ENCODE data around the gene SPSB3. TPM values are rescaled to one million over a fixed set of nuclear protein-coding genes. Genes with fewer than 3 reads are reported as not detected.

SPSB3 gene
- total and polyA plus RNA-seq, 2 of the 13 experiments (the other 11 are each of a cell fraction or from before 2014, with no cell fraction given) = 13.2 to 21.9 TPM

DNA sequence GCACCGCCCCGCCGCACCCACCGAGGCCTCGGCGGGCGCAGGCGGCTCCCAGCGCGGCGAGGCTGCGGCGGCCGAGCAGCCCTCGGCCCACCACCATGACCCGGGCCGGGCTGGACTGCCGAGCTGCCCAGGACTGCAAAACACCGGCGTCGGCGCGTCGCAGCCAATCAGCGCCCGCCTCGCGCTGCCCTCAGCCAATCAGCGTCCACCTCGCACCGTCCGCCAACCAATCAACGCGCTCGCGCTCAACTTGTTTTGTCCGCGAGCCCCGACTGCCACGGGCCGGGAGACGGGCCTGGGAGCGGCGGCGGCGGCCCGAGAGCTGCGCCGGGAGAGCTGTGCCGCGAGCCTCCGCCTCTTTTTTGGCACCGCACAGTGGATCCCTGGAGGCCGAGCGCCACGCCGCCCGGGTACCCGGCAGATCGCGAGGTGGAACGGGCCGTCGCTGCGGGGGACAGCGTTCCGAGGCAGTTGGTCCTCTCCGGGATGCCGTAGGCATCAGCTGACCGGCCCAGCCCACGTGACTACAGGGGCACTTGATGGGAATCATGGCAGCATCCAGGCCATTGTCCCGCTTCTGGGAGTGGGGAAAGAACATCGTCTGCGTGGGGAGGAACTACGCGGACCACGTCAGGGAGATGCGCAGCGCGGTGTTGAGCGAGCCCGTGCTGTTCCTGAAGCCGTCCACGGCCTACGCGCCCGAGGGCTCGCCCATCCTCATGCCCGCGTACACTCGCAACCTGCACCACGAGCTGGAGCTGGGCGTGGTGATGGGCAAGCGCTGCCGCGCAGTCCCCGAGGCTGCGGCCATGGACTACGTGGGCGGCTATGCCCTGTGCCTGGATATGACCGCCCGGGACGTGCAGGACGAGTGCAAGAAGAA, 44.6 kb upstream of the SPSB3 start, which contains the start of the genes FAHD1 and HAGH (continued):
- TF ChIP-seq TRIM22 (IDR thresholded peaks at IDR 0.05) (no peak), ZNF746 (CRISPR knock-in tag; IDR thresholded peaks at IDR 0.05) (peak; percentile 46; the same call in 1 of the 2 replicates), NR2F2 (IDR thresholded peaks at IDR 0.05; ENCODE audit: borderline replicate concordance, low read depth) (no peak), SCMH1 (CRISPR knock-in tag; IDR thresholded peaks at IDR 0.05; ENCODE audit: borderline replicate concordance) (no peak), KLF12 (CRISPR knock-in tag; IDR thresholded peaks at IDR 0.05; ENCODE audit: borderline replicate concordance) (peak; percentile 77; the same call in 1 of the 2 replicates), SP4 (CRISPR knock-in tag; IDR thresholded peaks at IDR 0.05) (peak; percentile 62; the same call in 1 of the 2 replicates), SMYD3 (CRISPR knock-in tag; IDR thresholded peaks at IDR 0.05) (peak; percentile 62), KLF15 (CRISPR knock-in tag; IDR thresholded peaks at IDR 0.05; ENCODE audit: borderline replicate concordance) (no peak; the same call in 1 of the 2 replicates), SNAPC4 (CRISPR knock-in tag; IDR thresholded peaks at IDR 0.05) (peak; percentile 61; the same call in 1 of the 2 replicates), U2AF2 (IDR thresholded peaks at IDR 0.05; ENCODE audit: low read depth, low read length) (no peak), ZMAT3 (CRISPR knock-in tag; conservative IDR thresholded peaks at IDR 0.05) (peak; percentile 96), NFIB (CRISPR knock-in tag; IDR thresholded peaks at IDR 0.05; ENCODE audit: borderline replicate concordance) (no peak), ZNF207 (IDR thresholded peaks at IDR 0.05; ENCODE audit: borderline replicate concordance) (no peak), HOXA3 (CRISPR knock-in tag; IDR thresholded peaks at IDR 0.05) (peak; percentile 93), TBX3 (IDR thresholded peaks at IDR 0.05; ENCODE audit: borderline replicate concordance) (peak; percentile 60), ZNF3 (CRISPR knock-in tag; IDR thresholded peaks at IDR 0.05) (no peak), SOX6 (IDR thresholded peaks at IDR 0.05) (no peak), SOX6 (CRISPR knock-in tag; IDR thresholded peaks at IDR 0.05) (peak; percentile 77), ZNF337 (CRISPR knock-in tag; IDR thresholded peaks at IDR 0.05; ENCODE audit: borderline replicate concordance, low read depth) (no peak; the same call in 1 of the 2 replicates)
- TF ChIP-seq, protein P1, sequence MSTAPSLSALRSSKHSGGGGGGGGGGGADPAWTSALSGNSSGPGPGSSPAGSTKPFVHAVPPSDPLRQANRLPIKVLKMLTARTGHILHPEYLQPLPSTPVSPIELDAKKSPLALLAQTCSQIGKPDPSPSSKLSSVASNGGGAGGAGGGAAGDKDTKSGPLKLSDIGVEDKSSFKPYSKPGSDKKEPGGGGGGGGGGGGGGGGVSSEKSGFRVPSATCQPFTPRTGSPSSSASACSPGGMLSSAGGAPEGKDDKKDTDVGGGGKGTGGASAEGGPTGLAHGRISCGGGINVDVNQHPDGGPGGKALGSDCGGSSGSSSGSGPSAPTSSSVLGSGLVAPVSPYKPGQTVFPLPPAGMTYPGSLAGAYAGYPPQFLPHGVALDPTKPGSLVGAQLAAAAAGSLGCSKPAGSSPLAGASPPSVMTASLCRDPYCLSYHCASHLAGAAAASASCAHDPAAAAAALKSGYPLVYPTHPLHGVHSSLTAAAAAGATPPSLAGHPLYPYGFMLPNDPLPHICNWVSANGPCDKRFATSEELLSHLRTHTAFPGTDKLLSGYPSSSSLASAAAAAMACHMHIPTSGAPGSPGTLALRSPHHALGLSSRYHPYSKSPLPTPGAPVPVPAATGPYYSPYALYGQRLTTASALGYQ (CRISPR knock-in tag; IDR thresholded peaks at IDR 0.05) = 0 out of 2 replicates have a peak, but pooled peaks have one; percentile 58

All from HepG2 (cell line).